HCT116 (cell line): ENCODE data around the gene ATP5PO. TPM values are rescaled to one million over a fixed set of nuclear protein-coding genes. Genes with fewer than 3 reads are reported as not detected.

Source experiments
- ATAC-seq: fragments of 200-7000 bp; cut with Tn5 transposase; 2 replicates; pipeline ENCODE4 v1.9.1; 2020; ENCODE audit warnings: mild to moderate bottlenecking, moderate library complexity
- BruUV-seq: library from RNA; stranded (reverse); fragments of 400-500 nt; replicated peaks from 2 replicates; lab custom pipeline; 2021; lab: Mats Ljungman, UMichigan
- CTCF ChIA-PET: fragments of 300-600 bp; sonication (Branson Sonifier 250); formaldehyde crosslinking; loops from one replicate; lab custom pipeline; 2021; ENCODE audit warnings: antibody characterized with exemption; lab: Charles Lee
- POLR2A ChIA-PET: fragments of 300-600, 350-600 bp; sonication (Branson Sonifier 250); formaldehyde crosslinking; loops from one replicate; lab custom pipeline; 2021; ENCODE audit warnings: antibody characterized with exemption; lab: Charles Lee
- RAD21 ChIA-PET, 2 experiments: fragments of 300-600 bp; sonication (Branson Sonifier 250); formaldehyde crosslinking; loops; one replicate each; lab custom pipeline; 2023; ENCODE audit warnings: low total read pairs in 2 of 2; ENCODE audit not compliant: uncharacterized antibody in 2 of 2, unreplicated experiment in 2 of 2, low non-redundant PET in 1 of 2; lab: Charles Lee
- DNase-seq: peaks from one replicate; pipeline ENCODE4 v3.0.0-alpha.2; 2010; ENCODE audit warnings: low read depth, low spot score
- H2AFZ ChIP-seq: fragments of 200-600 bp; shearing (Covaris generic), sonication (generic); 2 replicates; pipeline ENCODE4 v1.6.1; 2017; ENCODE audit warnings: low read depth, mixed run types, mixed read lengths, antibody characterized with exemption, low read length; ENCODE audit not compliant: poor library complexity, severe bottlenecking
- H3K27ac ChIP-seq: 2 replicates; pipeline ENCODE4 v1.5.1; 2012; ENCODE audit warnings: low read depth, low read length
- H3K27me3 ChIP-seq: fragments of 200-600 bp; sonication (generic); 2 replicates; pipeline ENCODE4 v1.6.1; 2016; ENCODE audit warnings: mixed run types, low read length, mixed read lengths; ENCODE audit not compliant: insufficient read depth
- H3K36me3 ChIP-seq, 2 experiments: fragments of 200-500 bp in 1 of 2; fragments of 200-600 bp in 1 of 2; sonication (Bioruptor generic) in 1 of 2; sonication (generic) in 1 of 2; 2 replicates each; pipeline versions ENCODE4 v1.5.1 to v1.6.1; 2014 to 2016; ENCODE audit warnings: low read length in 2 of 2, inconsistent platforms in 1 of 2, mixed read lengths in 1 of 2, mixed run types in 1 of 2; ENCODE audit not compliant: insufficient read depth in 2 of 2, control insufficient read depth in 1 of 2
- H3K4me1 ChIP-seq, 2 experiments: fragments of 200-600 bp in 1 of 2; sonication (generic) in 1 of 2; 2 replicates each; pipeline versions ENCODE4 v1.5.1 to v1.6.1; 2012 to 2017; ENCODE audit warnings: low read length in 2 of 2, inconsistent platforms in 1 of 2, mild to moderate bottlenecking in 1 of 2, mixed read lengths in 1 of 2, mixed run types in 1 of 2, moderate library complexity in 1 of 2; ENCODE audit not compliant: insufficient read depth in 2 of 2, control insufficient read depth in 1 of 2
- H3K4me2 ChIP-seq: fragments of 200-600 bp; sonication (generic); 2 replicates; pipeline ENCODE4 v1.6.1; 2017; ENCODE audit warnings: mixed run types, low read length, mixed read lengths
- H3K4me3 ChIP-seq, 2 experiments: fragments of 200-600 bp in 1 of 2; sonication (generic) in 1 of 2; replicated peaks in 1 of 2; 2 replicates each; pipeline ENCODE4 v1.5.1; 2011 to 2016; ENCODE audit warnings: low read length in 2 of 2, control low read depth in 1 of 2, low read depth in 1 of 2, mild to moderate bottlenecking in 1 of 2, mixed read lengths in 1 of 2, mixed run types in 1 of 2
- H3K79me2 ChIP-seq: fragments of 200-600 bp; sonication (generic); 2 replicates; pipeline ENCODE4 v1.6.1; 2017; ENCODE audit warnings: mild to moderate bottlenecking, mixed run types, low read length, moderate library complexity, mixed read lengths; ENCODE audit not compliant: insufficient read depth
- H3K9ac ChIP-seq: fragments of 200-600 bp; sonication (generic); 2 replicates; pipeline ENCODE4 v1.6.1; 2016; ENCODE audit warnings: low read length, mixed read lengths
- H3K9me2 ChIP-seq: fragments of 200-600 bp; sonication (generic), shearing (Covaris generic); 2 replicates; pipeline ENCODE4 v1.6.1; 2017; ENCODE audit warnings: mixed run types, mild to moderate bottlenecking, moderate library complexity; ENCODE audit not compliant: insufficient read depth
- H3K9me3 ChIP-seq, 2 experiments: fragments of 200-500 bp in 1 of 2; fragments of 200-600 bp in 1 of 2; sonication (Bioruptor generic) in 1 of 2; sonication (generic) in 1 of 2; 2 replicates each; pipeline ENCODE4 v1.6.1; 2014 to 2017; ENCODE audit warnings: low read length in 2 of 2, mixed read lengths in 2 of 2, inconsistent platforms in 1 of 2, low read depth in 1 of 2, mild to moderate bottlenecking in 1 of 2, mixed run types in 1 of 2, moderate library complexity in 1 of 2; ENCODE audit not compliant: control insufficient read depth in 1 of 2, insufficient read depth in 1 of 2
- H4K20me1 ChIP-seq: fragments of 200-600 bp; sonication (generic), shearing (Covaris generic); 2 replicates; pipeline ENCODE4 v1.6.1; 2017; ENCODE audit warnings: mixed run types, mild to moderate bottlenecking, moderate library complexity; ENCODE audit not compliant: insufficient read depth
- CEBPB ChIP-seq: IDR thresholded peaks from 2 replicates; pipeline ENCODE4 v1.6.1; 2012; ENCODE audit warnings: low read depth
- FOSL1 ChIP-seq: IDR thresholded peaks from 2 replicates; pipeline ENCODE4 v1.6.1; 2012; ENCODE audit warnings: low read depth
- intact Hi-C: fragments of 100-400 bp; cut with micrococcal nuclease; formaldehyde crosslinking; loops from 2 replicates; pipeline ENCODE4 v1.10.0; 2022
- total RNA-seq: library from RNA; stranded (reverse); gene quantifications from one replicate; pipeline ENCODE4 v1.2.1, GENCODE V29; 2021; ENCODE audit not compliant: unreplicated experiment

Gene ATP5PO
- total RNA-seq, 1 experiment from 2014 or later = 238 TPM

DNA sequence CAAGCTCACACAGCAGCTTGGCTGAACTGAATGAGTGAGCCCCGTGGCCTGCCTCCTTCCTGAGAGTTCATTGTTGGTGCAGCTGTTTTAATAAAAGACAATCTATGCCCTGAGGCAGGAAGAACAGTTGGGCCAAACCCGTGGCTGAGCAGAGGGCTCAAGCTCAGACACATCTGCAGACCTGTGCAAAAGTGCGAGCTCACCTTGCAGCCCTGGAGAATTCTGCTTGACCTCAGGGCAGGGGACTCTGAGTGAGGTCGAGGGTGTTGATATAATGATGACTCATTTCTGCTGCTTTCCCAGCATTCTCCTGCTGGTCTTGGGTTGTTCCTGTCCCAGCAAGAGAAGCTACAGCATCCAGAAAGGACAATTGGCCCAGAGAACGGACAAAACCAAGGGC lies 61.0 kb downstream of the ATP5PO start:
- Histone ChIP-seq H3K4me1 (peaks cover 7 to 9% of the 10 kb centered on the region in 2 experiments), H3K79me2 (no peaks in the 10 kb centered on the region), H3K4me3 (no peak overlapping the region), H3K9ac (no peak overlapping the region), H3K36me3 (no peaks in the 10 kb centered on the region), H3K9me2 (no peaks in the 10 kb centered on the region), H3K27ac (no peak overlapping the region), H3K4me2 (no peak overlapping the region; the same call in 1 of the 2 replicates), H4K20me1 (no peaks in the 10 kb centered on the region), H3K9me3 (no peaks in the 10 kb centered on the region), H3K27me3 (no peaks in the 10 kb centered on the region), H2AFZ (no peak overlapping the region)
- CTCF ChIA-PET = no interaction called here
- POLR2A ChIA-PET = no interaction called here
- intact Hi-C loops = no loop called here
- no peak for ATAC-seq
- DNase-seq = no peak
- no TSS peak for BruUV-seq
- RAD21 ChIA-PET = no interaction called here
- TF ChIP-seq CEBPB = no peak
- peak; percentile 26; the same call in 1 of the 2 replicates for TF ChIP-seq FOSL1

Other genes with a start within 250 kb of the ATP5PO start
- 55.1 TPM for gene MRPS6, start 157.8 kb upstream of the ATP5PO start, total RNA-seq
- gene SLC5A3, start 157.8 kb upstream of the ATP5PO start, total RNA-seq = 11.8 TPM